SK-N-SH (cell line): ENCODE data around the gene LRRC38. TPM values are rescaled to one million over a fixed set of nuclear protein-coding genes. Genes with fewer than 3 reads are reported as not detected.

Experiments
- CTCF ChIA-PET: fragments of 300-600, 350-600 bp; formaldehyde crosslinking; extraction: SDS; loops from one replicate; lab custom pipeline; 2021; lab: Yijun Ruan, JAX
- POLR2A ChIA-PET: fragments of 350-600 bp; sonication (Branson Sonifier 250); formaldehyde crosslinking; extraction: SDS; loops from one replicate; lab custom pipeline; 2020; ENCODE audit warnings: antibody characterized with exemption, inconsistent platforms; lab: Yijun Ruan, JAX
- DNase-seq: peaks from one replicate; pipeline ENCODE4 v3.0.0; 2012
- H2AFZ ChIP-seq: fragments of 200-600 bp; sonication (generic); 2 replicates; pipeline ENCODE4 v1.8.1; 2016; ENCODE audit warnings: antibody characterized with exemption, mild to moderate bottlenecking, low read depth
- H3F3A ChIP-seq: fragments of 200-600 bp; sonication (generic); replicated peaks from 2 replicates; pipeline ENCODE3; 2016; ENCODE audit warnings: antibody characterized with exemption, mild to moderate bottlenecking; ENCODE audit not compliant: insufficient read depth
- H3K27ac ChIP-seq, 2 experiments: fragments of 200-500 bp in 1 of 2; fragments of 200-600 bp in 1 of 2; sonication (Bioruptor generic) in 1 of 2; sonication (generic), shearing (Covaris generic) in 1 of 2; 2 replicates each; pipeline versions ENCODE4 v1.5.1 to v1.6.1; 2014 to 2016; ENCODE audit warnings: low read depth in 2 of 2, inconsistent platforms in 1 of 2, low read length in 1 of 2, mild to moderate bottlenecking in 1 of 2, mixed read lengths in 1 of 2
- H3K27me3 ChIP-seq: fragments of 200-600 bp; sonication (generic), shearing (Covaris generic); 2 replicates; pipeline ENCODE4 v1.6.1; 2016; ENCODE audit warnings: mixed run types; ENCODE audit not compliant: insufficient read depth
- H3K36me3 ChIP-seq, 2 experiments: fragments of 200-500 bp in 1 of 2; fragments of 200-600 bp in 1 of 2; sonication (Bioruptor generic) in 1 of 2; sonication (generic) in 1 of 2; replicated peaks in 1 of 2; 2 replicates each; pipeline versions ENCODE3 to v1.5.1; 2014 to 2016; ENCODE audit warnings: low read length in 1 of 2, mild to moderate bottlenecking in 1 of 2; ENCODE audit not compliant: insufficient read depth in 2 of 2, control insufficient read depth in 1 of 2
- H3K4me1 ChIP-seq, 2 experiments: fragments of 200-500 bp in 1 of 2; fragments of 200-600 bp in 1 of 2; sonication (Bioruptor generic) in 1 of 2; sonication (generic), shearing (Covaris generic) in 1 of 2; 2 replicates each; pipeline versions ENCODE4 v1.5.1 to v1.6.1; 2014 to 2016; ENCODE audit warnings: low read depth in 1 of 2, low read length in 1 of 2, mixed run types in 1 of 2; ENCODE audit not compliant: insufficient read depth in 2 of 2, control insufficient read depth in 1 of 2
- H3K4me2 ChIP-seq: fragments of 200-600 bp; sonication (generic), shearing (Covaris generic); 2 replicates; pipeline ENCODE4 v1.6.1; 2017; ENCODE audit warnings: mixed run types
- H3K4me3 ChIP-seq, 2 experiments: fragments of 200-500 bp in 1 of 2; fragments of 200-600 bp in 1 of 2; sonication (Bioruptor generic) in 1 of 2; sonication (generic), shearing (Covaris generic) in 1 of 2; 2 replicates each; pipeline versions ENCODE4 v1.5.1 to v1.8.1; 2014 to 2016; ENCODE audit warnings: low read depth in 2 of 2, inconsistent platforms in 1 of 2, low read length in 1 of 2, mild to moderate bottlenecking in 1 of 2, mixed read lengths in 1 of 2, moderate library complexity in 1 of 2
- H3K79me2 ChIP-seq: fragments of 200-600 bp; sonication (generic); 2 replicates; pipeline ENCODE4 v1.8.1; 2017; ENCODE audit warnings: mild to moderate bottlenecking; ENCODE audit not compliant: insufficient read depth
- H3K9ac ChIP-seq: fragments of 200-600 bp; sonication (generic); 2 replicates; pipeline ENCODE4 v1.6.1; 2017; ENCODE audit warnings: mixed run types
- H3K9me2 ChIP-seq: fragments of 200-600 bp; sonication (generic); 2 replicates; pipeline ENCODE4 v1.6.1; 2017; ENCODE audit warnings: mixed run types
- H3K9me3 ChIP-seq: fragments of 200-600 bp; sonication (generic); 2 replicates; pipeline ENCODE4 v1.6.1; 2017; ENCODE audit warnings: mixed run types, mild to moderate bottlenecking, moderate library complexity
- H4K20me1 ChIP-seq: fragments of 200-600 bp; sonication (generic); 2 replicates; pipeline ENCODE4 v1.6.1; 2017; ENCODE audit warnings: mild to moderate bottlenecking, mixed run types; ENCODE audit not compliant: insufficient read depth
- CHD2 ChIP-seq: fragments of 150-350 bp; IDR thresholded peaks from 2 replicates; pipeline ENCODE4 v1.6.1; 2018; ENCODE audit warnings: low read length; ENCODE audit not compliant: partially characterized antibody
- EP300 ChIP-seq, 2 experiments: IDR thresholded peaks; 2 replicates each; pipeline versions ENCODE4 v1.4.0 to v1.6.1; 2012; ENCODE audit warnings: borderline replicate concordance in 1 of 2, low read depth in 1 of 2, low read length in 1 of 2
- GABPA ChIP-seq: IDR thresholded peaks from 2 replicates; pipeline ENCODE4 v1.4.0; 2012; ENCODE audit warnings: low read depth, mild to moderate bottlenecking
- GATA2 ChIP-seq: sonication (generic); formaldehyde crosslinking; IDR thresholded peaks from 2 replicates; pipeline ENCODE4 v1.5.0; 2020; ENCODE audit warnings: mild to moderate bottlenecking, missing genetic modification reagents
- IRF3 ChIP-seq: fragments of 150-350 bp; IDR thresholded peaks from 2 replicates; pipeline ENCODE4 v1.6.1; 2016; ENCODE audit warnings: mild to moderate bottlenecking, low read depth, low read length
- MEF2A ChIP-seq: IDR thresholded peaks from 2 replicates; pipeline ENCODE4 v1.4.0; 2012; ENCODE audit warnings: low read depth, borderline replicate concordance
- NFIC ChIP-seq: IDR thresholded peaks from 2 replicates; pipeline ENCODE4 v1.4.0; 2012; ENCODE audit warnings: borderline replicate concordance
- NRF1 ChIP-seq: IDR thresholded peaks from 2 replicates; pipeline ENCODE4 v1.6.1; 2012; ENCODE audit warnings: low read depth, mild to moderate bottlenecking, low read length
- PBX3 ChIP-seq: IDR thresholded peaks from 2 replicates; pipeline ENCODE4; 2012
- POLR2AphosphoS5 ChIP-seq: IDR thresholded peaks from 2 replicates; pipeline ENCODE4 v1.6.1; 2012; ENCODE audit warnings: low read depth, low read length
- RAD21 ChIP-seq: IDR thresholded peaks from 2 replicates; pipeline ENCODE4 v1.6.1; 2012; ENCODE audit warnings: mild to moderate bottlenecking, low read length
- RCOR1 ChIP-seq: fragments of 150-350 bp; IDR thresholded peaks from 2 replicates; pipeline ENCODE4 v1.6.1; 2017; ENCODE audit warnings: antibody characterized with exemption, low read length
- SMC3 ChIP-seq: IDR thresholded peaks from 2 replicates; pipeline ENCODE4 v1.6.1; 2012; ENCODE audit warnings: low read depth, low read length, improper control_type of control experiment
- TAF1 ChIP-seq: IDR thresholded peaks from 2 replicates; pipeline ENCODE4 v1.6.1; 2012; ENCODE audit warnings: low read depth, mild to moderate bottlenecking, low read length, moderate library complexity, borderline replicate concordance
- TCF12 ChIP-seq: IDR thresholded peaks from 2 replicates; pipeline ENCODE4 v1.4.0; 2012
- TEAD4 ChIP-seq: IDR thresholded peaks from 2 replicates; pipeline ENCODE4 v1.4.0; 2012; ENCODE audit warnings: mild to moderate bottlenecking, borderline replicate concordance; ENCODE audit not compliant: insufficient read depth
- USF1 ChIP-seq: IDR thresholded peaks from 2 replicates; pipeline ENCODE4 v1.4.0; 2012; ENCODE audit warnings: low read depth, borderline replicate concordance
- WGBS: methylation state at CpG from one replicate; pipeline ENCODE4 v1.1.6; 2017; ENCODE audit warnings: low lambda C conversion rate; 5-methylcytosine and 5-hydroxymethylcytosine counted together
- polyA plus RNA-seq, 3 experiments: library from polyadenylated mRNA; depleted of rRNA; stranded (reverse); fragments of >200 nt; gene quantifications; 2 replicates each; pipeline ENCODE4 v1.2.3, GENCODE V29; 2012
- TF ChIP-seq, protein P1 (sequence below): fragments of 150-350 bp; IDR thresholded peaks from 2 replicates; pipeline ENCODE4 v1.6.1; 2017; ENCODE audit warnings: antibody characterized with exemption, low read length, low read depth, borderline replicate concordance

Gene LRRC38
- polyA plus RNA-seq, 1 of the 3 experiments (the other 2 are of a cell fraction): 0.02 TPM

DNA sequence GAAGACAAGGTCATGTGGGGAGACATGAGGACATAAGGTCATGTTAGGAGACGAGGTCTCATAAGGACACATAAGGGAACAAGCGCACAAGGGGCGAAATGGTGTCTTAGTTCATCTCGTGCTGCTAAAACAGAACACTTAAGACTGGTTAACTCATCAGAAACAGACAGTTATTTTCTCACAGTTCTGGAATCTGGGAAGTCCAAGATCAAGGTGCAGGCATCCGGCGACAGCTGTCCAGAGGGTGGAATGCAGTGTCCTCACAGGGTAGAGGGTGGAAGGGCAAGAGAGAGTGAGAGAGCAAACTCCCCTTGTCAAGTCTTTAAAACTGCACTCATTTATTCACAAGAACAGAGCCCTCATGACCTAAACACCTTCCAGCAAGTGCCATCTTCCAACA lies 35.2 kb upstream of the LRRC38 start:
- Histone ChIP-seq H3K79me2 (no peaks in the 10 kb centered on the region), H3K9ac (no peak overlapping the region), H3K4me1 (no peaks in the 10 kb centered on the region), H3K36me3 (no peaks in the 10 kb centered on the region), H3K4me3 (no peak overlapping the region), H3K27ac (no peak overlapping the region), H3K4me2 (no peak overlapping the region), H3F3A (no peaks in the 10 kb centered on the region), H2AFZ (no peak overlapping the region), H3K9me2 (no peaks in the 10 kb centered on the region), H3K9me3 (no peaks in the 10 kb centered on the region), H3K27me3 (no peaks in the 10 kb centered on the region; the same call in 1 of the 2 replicates), H4K20me1 (no peaks in the 10 kb centered on the region)
- CTCF ChIA-PET: no interaction called here
- 16% methylated on average over 6 of the region's 6 CpGs for WGBS
- TF ChIP-seq TAF1 (no peak), TEAD4 (no peak), PBX3 (no peak), MEF2A (no peak), CHD2 (no peak), GATA2 (CRISPR knock-in tag) (no peak), EP300 (IDR thresholded peaks at IDR 0.05; ENCODE audit: borderline replicate concordance in 1 of 2, low read depth in 1 of 2, low read length in 1 of 2) (no peak), SMC3 (no peak), NRF1 (no peak), RCOR1 (no peak), POLR2AphosphoS5 (no peak), RAD21 (no peak), IRF3 (no peak), USF1 (no peak), TCF12 (no peak), NFIC (no peak), GABPA (no peak)
- no peak for DNase-seq
- POLR2A ChIA-PET: no interaction called here

DNA sequence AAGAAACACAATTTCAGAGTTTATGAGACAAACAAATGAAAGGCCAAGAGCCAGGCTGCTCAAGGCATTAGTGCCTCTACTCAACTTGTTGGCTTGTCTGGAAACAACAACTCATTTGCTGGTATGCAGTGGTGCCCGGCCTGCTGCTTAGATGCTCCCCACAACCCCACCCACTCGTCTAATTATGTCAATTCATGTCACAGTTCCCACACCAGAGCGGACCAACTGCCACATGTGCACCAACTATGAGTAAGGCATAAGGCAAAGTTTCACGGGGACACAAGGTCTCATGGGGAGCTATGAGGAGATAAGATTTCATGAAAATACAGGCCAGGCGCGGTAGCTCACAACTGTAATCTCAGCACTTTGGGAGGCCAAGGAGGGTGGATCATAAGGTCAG lies 34.5 kb upstream of the LRRC38 start:
- no peak overlapping the region for H3K4me2 ChIP-seq
- H4K20me1 ChIP-seq: no peaks in the 10 kb centered on the region
- TF ChIP-seq IRF3 (no peak), GATA2 (CRISPR knock-in tag) (no peak), TCF12 (no peak), MEF2A (no peak), SMC3 (no peak), RAD21 (no peak)
- TF ChIP-seq, protein P1, sequence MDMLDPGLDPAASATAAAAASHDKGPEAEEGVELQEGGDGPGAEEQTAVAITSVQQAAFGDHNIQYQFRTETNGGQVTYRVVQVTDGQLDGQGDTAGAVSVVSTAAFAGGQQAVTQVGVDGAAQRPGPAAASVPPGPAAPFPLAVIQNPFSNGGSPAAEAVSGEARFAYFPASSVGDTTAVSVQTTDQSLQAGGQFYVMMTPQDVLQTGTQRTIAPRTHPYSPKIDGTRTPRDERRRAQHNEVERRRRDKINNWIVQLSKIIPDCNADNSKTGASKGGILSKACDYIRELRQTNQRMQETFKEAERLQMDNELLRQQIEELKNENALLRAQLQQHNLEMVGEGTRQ: no peak
- H3K27me3 ChIP-seq: no peaks in the 10 kb centered on the region; the same call in 1 of the 2 replicates
- no peaks in the 10 kb centered on the region for H3K9me2 ChIP-seq
- H3K9me3 ChIP-seq: no peaks in the 10 kb centered on the region
- DNase-seq: no peak
- H3K79me2 ChIP-seq: no peaks in the 10 kb centered on the region
- no peaks in the 10 kb centered on the region for H3K36me3 ChIP-seq
- no peak overlapping the region for H2AFZ ChIP-seq
- no peak overlapping the region for H3K27ac ChIP-seq
- ChIA-PET CTCF (no interaction called here), POLR2A (no interaction called here)
- H3K4me3 ChIP-seq: no peak overlapping the region
- no peaks in the 10 kb centered on the region for H3K4me1 ChIP-seq
- 16% methylated on average over 6 of the region's 6 CpGs for WGBS
- H3K9ac ChIP-seq: no peak overlapping the region
- H3F3A ChIP-seq: no peaks in the 10 kb centered on the region
